Keratinocyte (primary cell): Measurements from ENCODE around the gene RPS23. TPM values are rescaled to one million over a fixed set of nuclear protein-coding genes. Genes with fewer than 3 reads are reported as not detected.

Experiments
- DNase-seq: peaks from one replicate; pipeline ENCODE4 v3.0.0-alpha.2; 2011; ENCODE audit warnings: low read depth, missing footprints, low spot score
- FAIRE-seq: peaks from 2 replicates; lab custom pipeline; 2011; peaks lifted over from hg19 to GRCh38; lab: Jason Lieb, UNC
- H2AFZ ChIP-seq: 2 replicates; pipeline ENCODE4 v1.6.0; 2012; ENCODE audit warnings: low read length, control low read depth, inconsistent platforms; ENCODE audit not compliant: control insufficient read depth
- H3K27ac ChIP-seq: 2 replicates; pipeline ENCODE4 v1.5.1; 2011; ENCODE audit warnings: low read length; ENCODE audit not compliant: control insufficient read depth, insufficient read depth
- H3K27me3 ChIP-seq: 3 replicates; pipeline ENCODE4 v1.6.0; 2011; ENCODE audit warnings: low read length; ENCODE audit not compliant: control insufficient read depth, insufficient read depth; ENCODE audit errors: extremely low read depth
- H3K36me3 ChIP-seq, 2 experiments: 2 replicates in 1 of 2; 3 replicates in 1 of 2; pipeline ENCODE4 v1.5.1; 2011; ENCODE audit warnings: low read length in 2 of 2, mild to moderate bottlenecking in 1 of 2; ENCODE audit not compliant: control insufficient read depth in 2 of 2, insufficient read depth in 2 of 2; ENCODE audit errors: extremely low read depth in 1 of 2
- H3K4me1 ChIP-seq: 3 replicates; pipeline ENCODE4 v1.5.1; 2011; ENCODE audit warnings: low read length; ENCODE audit not compliant: control insufficient read depth, insufficient read depth; ENCODE audit errors: extremely low read depth
- H3K4me2 ChIP-seq: 3 replicates; pipeline ENCODE4 v1.6.0; 2011; ENCODE audit warnings: low read depth, low read length; ENCODE audit not compliant: control insufficient read depth, insufficient read depth; ENCODE audit errors: extremely low read depth
- H3K4me3 ChIP-seq, 3 experiments: fragments of 200-600 bp in 1 of 3; sonication (generic) in 1 of 3; 2 replicates in 2 of 3; 3 replicates in 1 of 3; pipeline ENCODE4 v1.5.1; 2011 to 2016; ENCODE audit warnings: low read length in 3 of 3, mild to moderate bottlenecking in 3 of 3, control low read depth in 2 of 3, inconsistent platforms in 1 of 3, low read depth in 1 of 3, mixed read lengths in 1 of 3, mixed run types in 1 of 3, moderate library complexity in 1 of 3; ENCODE audit not compliant: control insufficient read depth in 2 of 3, insufficient read depth in 2 of 3; ENCODE audit errors: extremely low read depth in 1 of 3
- H3K79me2 ChIP-seq: 2 replicates; pipeline ENCODE4 v1.6.0; 2012; ENCODE audit warnings: low read length; ENCODE audit not compliant: control insufficient read depth, insufficient read depth
- H3K9ac ChIP-seq: 3 replicates; pipeline ENCODE4 v1.6.0; 2011; ENCODE audit warnings: low read length; ENCODE audit not compliant: control insufficient read depth, insufficient read depth; ENCODE audit errors: extremely low read depth
- H3K9me1 ChIP-seq: 3 replicates; pipeline ENCODE4 v1.6.0; 2011; ENCODE audit warnings: low read length; ENCODE audit not compliant: control insufficient read depth, insufficient read depth; ENCODE audit errors: extremely low read depth
- H3K9me3 ChIP-seq: 2 replicates; pipeline ENCODE4 v1.5.1; 2012; ENCODE audit warnings: low read depth, low read length; ENCODE audit not compliant: control insufficient read depth
- H4K20me1 ChIP-seq: 3 replicates; pipeline ENCODE4 v1.6.0; 2011; ENCODE audit warnings: low read length; ENCODE audit not compliant: control insufficient read depth, insufficient read depth; ENCODE audit errors: extremely low read depth
- EZH2 ChIP-seq: IDR thresholded peaks from one replicate; pipeline ENCODE4 v1.6.1; 2012; ENCODE audit warnings: inconsistent platforms, mild to moderate bottlenecking, low read length, moderate library complexity
- dilution Hi-C: fragments of 300-500 bp; cut with MboI; formaldehyde crosslinking; loops from one replicate; pipeline ENCODE4 v1.7.0; 2020; ENCODE audit warnings: low sequenced_read_pairs; ENCODE audit not compliant: extremely low pct_ligation_motif_present
- polyA plus RNA-seq, 5 experiments: library from polyadenylated mRNA; depleted of rRNA in 3 of 5; stranded (reverse) in 3 of 5; stranded (forward) in 1 of 5; unstranded in 1 of 5; fragments of >200 nt; gene quantifications; 1 replicate in 1 of 5; 2 replicates in 3 of 5; 3 replicates in 1 of 5; pipeline versions ENCODE4 v1.2.1 to v1.2.3, GENCODE V29; 2011 to 2012; ENCODE audit warnings: missing spikeins in 2 of 5, low read depth in 1 of 5, low replicate concordance in 1 of 5
- TF ChIP-seq, protein P1 (sequence below), 3 experiments: IDR thresholded peaks in 1 of 3; conservative IDR thresholded peaks in 1 of 3; optimal IDR thresholded peaks in 1 of 3; 2 replicates in 2 of 3; 3 replicates in 1 of 3; pipeline versions ENCODE3 to v1.5.1; 2011; ENCODE audit warnings: low read length in 3 of 3, mild to moderate bottlenecking in 3 of 3, moderate library complexity in 2 of 3, control low read depth in 1 of 3, inconsistent platforms in 1 of 3; ENCODE audit not compliant: insufficient read depth in 2 of 3; ENCODE audit errors: extremely low read depth in 1 of 3

Gene RPS23
- polyA plus RNA-seq, 1 donor (not counting 4 experiments of a cell fraction or from before 2014, with no cell fraction given): 2,776 TPM

GRCh38 chr5:82325996-82326395 is 47.8 kb upstream of the RPS23 start:
- dilution Hi-C loops: no loop called here
- Histone ChIP-seq H3K36me3 (no peaks in the 10 kb centered on the region), H3K9me3 (no peaks in the 10 kb centered on the region), H3K4me3 (no peak overlapping the region), H3K4me1 (no peaks in the 10 kb centered on the region), H4K20me1 (no peaks in the 10 kb centered on the region), H3K27me3 (peaks cover under 1% of the 10 kb centered on the region), H3K9me1 (no peaks in the 10 kb centered on the region), H3K27ac (no peak overlapping the region), H2AFZ (no peak overlapping the region), H3K9ac (no peak overlapping the region), H3K79me2 (no peaks in the 10 kb centered on the region), H3K4me2 (no peak overlapping the region)
- DNase-seq (no peak), FAIRE-seq (no peak)
- TF ChIP-seq, protein P1, sequence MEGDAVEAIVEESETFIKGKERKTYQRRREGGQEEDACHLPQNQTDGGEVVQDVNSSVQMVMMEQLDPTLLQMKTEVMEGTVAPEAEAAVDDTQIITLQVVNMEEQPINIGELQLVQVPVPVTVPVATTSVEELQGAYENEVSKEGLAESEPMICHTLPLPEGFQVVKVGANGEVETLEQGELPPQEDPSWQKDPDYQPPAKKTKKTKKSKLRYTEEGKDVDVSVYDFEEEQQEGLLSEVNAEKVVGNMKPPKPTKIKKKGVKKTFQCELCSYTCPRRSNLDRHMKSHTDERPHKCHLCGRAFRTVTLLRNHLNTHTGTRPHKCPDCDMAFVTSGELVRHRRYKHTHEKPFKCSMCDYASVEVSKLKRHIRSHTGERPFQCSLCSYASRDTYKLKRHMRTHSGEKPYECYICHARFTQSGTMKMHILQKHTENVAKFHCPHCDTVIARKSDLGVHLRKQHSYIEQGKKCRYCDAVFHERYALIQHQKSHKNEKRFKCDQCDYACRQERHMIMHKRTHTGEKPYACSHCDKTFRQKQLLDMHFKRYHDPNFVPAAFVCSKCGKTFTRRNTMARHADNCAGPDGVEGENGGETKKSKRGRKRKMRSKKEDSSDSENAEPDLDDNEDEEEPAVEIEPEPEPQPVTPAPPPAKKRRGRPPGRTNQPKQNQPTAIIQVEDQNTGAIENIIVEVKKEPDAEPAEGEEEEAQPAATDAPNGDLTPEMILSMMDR (optimal IDR thresholded peaks at IDR 0.05 in 1 of 3, IDR thresholded peaks at IDR 0.05 in 1 of 3, conservative IDR thresholded peaks at IDR 0.05 in 1 of 3; ENCODE audit: extremely low read depth in 1 of 3, insufficient read depth in 2 of 3, low read length in 3 of 3): no peak
- no peak for TF ChIP-seq EZH2

- TF ChIP-seq, protein P1 (optimal IDR thresholded peaks at IDR 0.05 in 1 of 3, IDR thresholded peaks at IDR 0.05 in 1 of 3, conservative IDR thresholded peaks at IDR 0.05 in 1 of 3; ENCODE audit: extremely low read depth in 1 of 3, insufficient read depth in 2 of 3, low read length in 3 of 3): no peak
- TF ChIP-seq EZH2: no peak
- Histone ChIP-seq H3K27me3 (no peaks in the 10 kb centered on the region), H2AFZ (no peak overlapping the region), H4K20me1 (no peaks in the 10 kb centered on the region), H3K9ac (no peak overlapping the region), H3K27ac (no peak overlapping the region), H3K9me1 (no peaks in the 10 kb centered on the region), H3K9me3 (no peaks in the 10 kb centered on the region), H3K4me3 (no peak overlapping the region), H3K4me1 (no peaks in the 10 kb centered on the region), H3K36me3 (no peaks in the 10 kb centered on the region), H3K4me2 (no peak overlapping the region), H3K79me2 (no peaks in the 10 kb centered on the region)
- FAIRE-seq: no peak
- DNase-seq: no peak
- dilution Hi-C loops: no loop called here
Observed at GRCh38 chr5:82325155-82325554, 47.0 kb upstream of the RPS23 start.
